ENCODE measurements around the gene DALRD3. TPM values are rescaled to one million over a fixed set of nuclear protein-coding genes. Genes with fewer than 3 reads are reported as not detected.
A peak's percentile ranks its signal among the peaks of the same experiment; 100 is the strongest.

Gene DALRD3
- total RNA-seq = 19.0 TPM
- long read RNA-seq, transcript DALRD3-202 (12 exons, 1,739 nt) = major isoform, 7 of 31 reads
- long read RNA-seq, partial matches to known transcripts = 5 of 31 reads
- long read RNA-seq, other reads (novel, unspliced or antisense) = 14 of 31 reads

DNA sequence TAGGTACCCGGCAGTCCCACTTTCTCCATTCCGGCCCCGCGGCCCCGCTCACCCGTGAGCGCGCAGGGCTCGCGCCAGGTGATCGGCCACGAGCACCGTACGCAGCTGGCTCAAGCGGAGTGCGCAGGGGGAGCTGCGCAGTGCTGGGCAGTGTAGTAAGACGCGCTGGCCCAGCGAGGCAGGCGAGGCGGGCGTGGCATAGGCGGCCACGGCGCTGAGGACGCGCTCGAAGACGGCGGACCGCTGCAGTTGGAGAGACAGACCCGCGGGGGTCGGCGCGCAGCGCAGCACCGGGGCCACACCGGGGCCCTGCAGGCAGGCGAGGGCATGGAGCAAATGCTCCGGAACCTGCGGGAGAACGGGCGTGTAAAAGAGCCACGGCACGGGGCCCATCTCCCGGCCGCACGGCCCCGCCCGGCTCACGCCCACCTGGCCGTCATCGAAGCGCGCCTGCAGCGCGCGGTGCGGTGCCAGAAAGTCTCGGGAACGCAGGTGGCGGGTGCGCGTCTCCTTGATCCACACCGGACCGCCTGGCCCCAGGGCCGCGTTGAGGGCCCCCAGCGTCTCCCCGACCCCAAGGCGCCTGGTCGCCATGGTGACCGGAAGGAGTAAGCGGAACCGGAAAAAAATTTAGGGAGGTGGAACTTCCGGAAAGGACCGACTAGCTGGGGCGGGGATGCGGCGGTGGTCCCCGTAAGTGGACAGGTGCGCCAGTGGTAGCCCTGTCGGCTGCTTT is at the start of gene DALRD3:
TSS of gene DALRD3 (minus strand) at position 610 of the 736 bp plus-strand sequence. CDS start at position 594, 16 bp downstream.
- no peak for TF ChIP-seq CTCF (IDR thresholded peaks at IDR 0.05)
- H3K27me3 ChIP-seq = no peaks in the 10 kb centered on the region
- H3K4me3 ChIP-seq = peak within 1 kb of the TSS; percentile 67
- no peaks in the 10 kb centered on the region for H3K9me3 ChIP-seq
- peak; percentile 85 for DNase-seq
- ATAC-seq = peak; percentile 28
- H3K4me1 ChIP-seq = peaks cover 30% of the 10 kb centered on the region
- intact Hi-C loops (cut with DNase I) = no loop called here
- H3K27ac ChIP-seq = peak within 1 kb of the TSS; percentile 80
- H3K36me3 ChIP-seq = peaks cover 27% of the 10 kb centered on the region

GRCh38 chr3:49058011-49058410 is 39.6 kb upstream of the DALRD3 start:
- Histone ChIP-seq H3K27ac (no peak overlapping the region), H3K9me3 (no peaks in the 10 kb centered on the region), H3K36me3 (peaks cover 53% of the 10 kb centered on the region), H3K27me3 (no peaks in the 10 kb centered on the region), H3K4me1 (no peaks in the 10 kb centered on the region), H3K4me3 (no peak overlapping the region)
- DNase-seq = no peak
- intact Hi-C loops (cut with DNase I) = no loop called here
- ATAC-seq = no peak
- no peak for TF ChIP-seq CTCF (IDR thresholded peaks at IDR 0.05)

GRCh38 chr3:49057268-49057667 is 38.9 kb upstream of the DALRD3 start:
- peak; percentile 20 for ATAC-seq
- no peaks in the 10 kb centered on the region for H3K9me3 ChIP-seq
- no peaks in the 10 kb centered on the region for H3K27me3 ChIP-seq
- intact Hi-C loops (cut with DNase I) = no loop called here
- H3K27ac ChIP-seq = no peak overlapping the region
- H3K4me3 ChIP-seq = no peak overlapping the region
- no peak for DNase-seq
- peaks cover 57% of the 10 kb centered on the region for H3K36me3 ChIP-seq
- no peak for TF ChIP-seq CTCF (IDR thresholded peaks at IDR 0.05)
- no peaks in the 10 kb centered on the region for H3K4me1 ChIP-seq

DNA sequence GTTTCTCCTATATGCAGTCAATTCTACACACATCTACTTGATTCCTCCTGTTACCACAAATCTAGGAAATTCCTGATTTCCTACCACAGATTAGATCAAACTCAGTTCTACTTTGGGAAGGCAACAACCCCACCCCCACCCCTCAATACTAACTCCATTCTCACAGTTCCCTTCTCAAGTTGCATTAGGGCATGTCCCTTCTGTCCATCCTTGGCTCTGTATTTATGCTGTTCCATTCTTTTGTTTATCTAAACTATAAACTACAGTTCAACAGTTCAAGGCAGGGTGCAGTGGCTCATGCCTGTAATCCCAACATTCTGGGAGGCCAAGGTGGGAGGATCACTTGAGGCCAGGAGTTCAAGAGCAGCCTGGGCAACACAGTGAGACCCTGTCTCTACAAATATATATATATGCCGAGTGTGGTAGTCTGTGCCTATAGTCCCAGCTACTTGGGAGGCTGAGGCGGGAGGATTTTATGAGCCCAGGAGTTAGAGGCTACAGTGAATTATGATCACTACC is 36.0 kb upstream of the DALRD3 start:
- Histone ChIP-seq H3K36me3 (peaks cover 69% of the 10 kb centered on the region), H3K4me1 (no peaks in the 10 kb centered on the region)

GRCh38 chr3:49053543-49053942 is 35.2 kb upstream of the DALRD3 start:
- no peaks in the 10 kb centered on the region for H3K4me1 ChIP-seq
- TF ChIP-seq CTCF (IDR thresholded peaks at IDR 0.05) = no peak
- intact Hi-C loops (cut with DNase I) = no loop called here
- no peak for ATAC-seq
- no peak overlapping the region for H3K4me3 ChIP-seq
- DNase-seq = no peak
- H3K9me3 ChIP-seq = no peaks in the 10 kb centered on the region
- H3K36me3 ChIP-seq = peaks cover 69% of the 10 kb centered on the region
- H3K27ac ChIP-seq = no peak overlapping the region
- no peaks in the 10 kb centered on the region for H3K27me3 ChIP-seq

More for the DNA sequence above, 36.0 kb upstream of the DALRD3 start:
- intact Hi-C loops (cut with DNase I) = no loop called here
- Histone ChIP-seq H3K4me3 (no peak overlapping the region), H3K27me3 (no peaks in the 10 kb centered on the region), H3K9me3 (no peaks in the 10 kb centered on the region), H3K27ac (no peak overlapping the region)
- DNase-seq (no peak), ATAC-seq (no peak)
- TF ChIP-seq CTCF (IDR thresholded peaks at IDR 0.05) = no peak
